Activated T-cell treated with anti-CD3 and anti-CD28 coated beads for 24 hours (primary cell): ENCODE results near the gene WDPCP.
"Not testable (repeated sequence)": the region's sequence is repeated elsewhere in the genome, so short reads cannot be mapped to it uniquely, and the experiment has no call there.

Experiments used
- DNase-seq: peaks from one replicate; pipeline ENCODE4 v3.0.0-alpha.2; 2020; ENCODE audit warnings: low read depth

WDPCP gene

DNA sequence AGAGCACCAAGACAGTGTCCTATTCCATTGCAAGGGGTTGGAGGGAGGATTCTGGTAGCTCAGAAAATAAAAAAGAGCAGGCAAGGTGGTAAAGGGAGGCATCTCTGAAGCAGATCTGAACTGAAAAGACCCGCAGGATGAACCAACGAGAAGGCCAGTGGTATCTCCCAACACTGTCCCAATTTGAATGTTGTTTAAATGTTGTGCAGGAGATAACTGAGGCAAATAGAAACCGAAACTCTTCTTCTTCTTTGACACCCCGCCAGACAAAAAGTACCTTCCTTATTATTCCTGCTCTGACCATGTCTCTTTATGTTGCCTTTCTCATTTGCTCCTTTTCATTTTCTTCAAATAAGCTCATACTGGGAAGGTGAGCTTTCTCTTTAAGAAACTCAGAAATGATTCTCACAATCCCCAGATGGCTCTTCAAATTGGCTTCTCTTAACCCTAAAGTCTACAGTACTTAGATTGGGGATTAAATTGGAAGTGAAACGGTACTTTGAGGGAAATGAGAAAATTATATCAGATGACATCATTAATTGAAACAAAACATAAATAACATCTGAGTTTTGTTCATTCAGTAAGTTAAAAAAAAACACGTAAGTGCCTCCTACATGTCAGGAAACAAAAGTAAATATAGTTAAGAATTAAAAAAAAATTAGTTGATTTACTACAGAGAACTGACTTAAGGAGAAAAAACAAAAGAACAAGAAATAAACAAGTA is 143.6 kb downstream of the WDPCP start:
- DNase-seq = no peak

- DNase-seq = no peak
Observed at GRCh38 chr2:63440612-63441011, 147.7 kb downstream of the WDPCP start.

- DNase-seq = no peak
Observed at GRCh38 chr2:63438181-63438580, 150.1 kb downstream of the WDPCP start.

- DNase-seq = no peak
Observed at GRCh38 chr2:63436488-63436887, 151.8 kb downstream of the WDPCP start.

DNA sequence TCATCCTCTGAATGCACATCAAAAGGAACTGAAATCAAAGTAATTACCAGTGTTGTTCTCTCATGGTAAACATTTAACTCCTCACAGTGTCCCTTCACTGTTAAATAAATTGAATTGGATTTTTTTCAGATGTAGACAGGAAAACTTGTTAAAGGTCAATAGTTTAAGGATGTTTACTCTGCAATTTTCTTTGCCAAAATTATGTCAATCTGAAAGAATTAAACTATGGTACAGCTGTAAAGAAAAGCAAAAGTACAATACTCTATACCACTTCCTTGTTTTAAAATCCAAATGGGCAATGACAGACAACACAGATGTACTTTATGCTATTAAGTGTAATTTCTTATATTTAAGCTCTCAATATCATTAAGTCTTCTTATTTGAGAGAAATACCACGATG is 153.2 kb downstream of the WDPCP start:
- no peak for DNase-seq

- no peak for DNase-seq
Observed at GRCh38 chr2:63434024-63435001, 154.0 kb downstream of the WDPCP start.

DNA sequence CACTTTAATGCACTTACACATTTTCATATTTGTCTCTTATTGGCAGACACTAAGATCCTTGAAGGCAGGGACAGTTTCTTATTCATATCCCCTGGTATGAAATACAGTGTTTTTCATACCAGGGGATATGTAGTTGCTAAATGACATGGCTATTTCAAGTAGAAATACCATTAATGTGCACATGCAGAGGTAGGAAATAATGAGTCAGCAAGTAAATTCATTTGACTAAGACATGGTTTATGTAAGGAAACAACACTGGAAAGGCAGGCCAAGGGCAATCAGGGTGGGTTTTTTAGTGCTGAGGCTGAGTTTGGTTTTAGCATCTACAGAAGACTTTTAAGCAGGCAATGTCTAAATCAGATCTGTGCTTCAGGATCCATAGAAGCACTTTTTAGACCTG is 155.9 kb downstream of the WDPCP start:
- no peak for DNase-seq

- DNase-seq = no peak
Observed at GRCh38 chr2:63425606-63426005, 162.7 kb downstream of the WDPCP start.

DNA sequence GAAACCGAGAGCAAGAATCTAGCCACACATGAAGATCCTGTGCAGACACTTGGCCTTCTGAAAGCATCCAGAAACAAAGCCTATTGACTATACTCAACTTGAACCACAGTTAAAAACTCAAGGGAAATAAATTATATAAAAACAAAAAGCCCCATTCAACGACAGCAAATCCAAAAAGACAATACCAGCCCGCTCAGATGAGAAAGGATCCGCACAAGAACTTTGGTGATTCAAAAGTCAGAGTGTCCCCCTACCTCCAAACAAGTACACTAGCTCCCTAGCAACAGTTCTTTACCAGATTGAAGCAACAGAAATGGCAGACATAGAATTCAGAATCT is 163.2 kb downstream of the WDPCP start:
- no peak for DNase-seq

DNA sequence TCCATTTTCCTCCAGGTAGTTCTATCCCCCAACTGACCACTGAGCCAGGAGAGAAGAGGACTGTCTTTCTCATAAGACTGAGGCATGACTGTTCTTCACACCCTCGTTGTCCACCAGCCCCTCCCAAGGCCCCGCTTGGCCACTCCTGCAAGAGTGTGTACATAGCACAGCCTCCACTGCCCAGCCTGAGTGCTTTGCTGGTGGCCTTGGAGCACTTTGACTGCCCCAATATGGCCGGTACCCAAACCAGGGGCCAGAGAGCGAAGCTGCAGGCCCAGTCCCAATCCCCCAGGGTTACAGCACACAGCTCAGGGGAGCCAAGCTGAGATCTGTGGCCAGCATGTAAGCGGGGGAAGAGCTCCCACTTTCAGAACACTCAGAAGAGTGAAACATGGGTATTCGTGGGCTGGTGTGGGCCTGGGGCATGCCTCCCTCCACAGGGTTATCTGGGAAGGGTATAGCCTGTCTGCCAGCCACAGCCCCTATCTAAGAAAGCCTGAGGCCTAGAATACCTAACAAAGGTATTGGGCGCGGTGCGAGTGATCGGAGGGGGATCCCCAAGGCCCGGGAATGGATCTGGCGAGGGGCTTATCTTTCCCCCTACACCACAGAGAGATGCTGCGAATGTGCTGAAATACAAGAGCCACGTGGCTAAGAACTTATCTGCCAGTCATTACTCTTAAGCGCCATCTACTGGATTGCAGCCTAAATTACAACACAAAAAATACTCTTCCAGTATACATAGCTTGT is 163.8 kb downstream of the WDPCP start:
- DNase-seq = no peak

- DNase-seq = no peak
Observed at GRCh38 chr2:63422556-63422955, 165.7 kb downstream of the WDPCP start.

DNA sequence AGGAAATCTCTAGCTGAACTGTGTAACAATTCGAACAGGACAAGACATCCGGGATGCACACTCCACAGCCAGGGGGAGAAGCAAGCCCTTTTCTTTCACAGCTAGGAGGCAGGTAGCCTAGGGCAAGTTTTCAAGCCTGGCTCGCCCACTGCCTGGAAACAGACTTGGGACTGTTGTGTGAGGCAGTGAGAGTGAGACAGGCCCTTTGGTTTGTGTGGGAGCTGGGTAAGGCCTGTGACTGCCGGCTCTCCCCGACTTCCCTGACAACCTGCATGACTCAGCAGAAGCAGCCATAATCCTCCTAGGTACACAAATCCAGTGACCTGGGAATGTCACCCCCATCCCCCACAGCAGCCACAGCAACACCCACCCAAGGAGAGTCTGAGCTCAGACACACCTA is 179.7 kb downstream of the WDPCP start:
- no peak for DNase-seq

DNA sequence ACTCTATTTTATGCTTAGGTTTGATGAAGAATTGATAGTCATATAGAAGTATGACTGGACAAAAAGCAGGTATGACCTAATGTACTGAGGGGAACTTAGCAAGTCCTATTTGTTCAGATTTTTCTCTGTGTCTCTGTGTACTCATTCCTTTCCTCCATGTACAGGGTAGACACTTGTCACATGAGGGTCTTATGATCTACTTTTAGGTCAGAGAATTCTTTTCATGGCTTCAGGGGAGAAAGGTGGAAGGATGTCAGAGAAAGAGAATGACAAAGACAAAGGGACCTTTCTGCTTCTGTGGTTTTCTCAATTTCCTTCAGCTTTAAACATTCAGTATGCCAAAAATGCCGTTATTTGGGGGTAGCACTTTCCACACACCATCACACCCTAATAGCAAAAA is 181.6 kb downstream of the WDPCP start:
- no peak for DNase-seq

DNA sequence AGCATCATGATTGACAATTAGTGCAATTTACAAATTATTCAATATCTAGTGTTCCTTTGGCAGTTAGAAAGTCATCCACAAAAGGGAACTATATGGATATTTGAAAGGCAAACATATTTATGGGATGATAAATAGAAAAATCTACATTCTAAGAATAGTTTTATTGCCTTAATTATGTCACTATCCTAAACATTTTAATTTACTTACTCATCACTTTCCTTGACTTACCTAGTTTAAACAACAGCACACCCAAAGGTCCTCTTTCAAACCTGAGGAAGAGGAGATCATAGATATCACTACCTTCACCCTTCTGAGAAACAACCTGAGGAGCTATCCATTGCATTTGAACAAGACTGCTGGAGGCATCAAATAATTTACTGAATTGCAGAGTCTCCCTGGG is 184.5 kb downstream of the WDPCP start:
- no peak for DNase-seq

DNA sequence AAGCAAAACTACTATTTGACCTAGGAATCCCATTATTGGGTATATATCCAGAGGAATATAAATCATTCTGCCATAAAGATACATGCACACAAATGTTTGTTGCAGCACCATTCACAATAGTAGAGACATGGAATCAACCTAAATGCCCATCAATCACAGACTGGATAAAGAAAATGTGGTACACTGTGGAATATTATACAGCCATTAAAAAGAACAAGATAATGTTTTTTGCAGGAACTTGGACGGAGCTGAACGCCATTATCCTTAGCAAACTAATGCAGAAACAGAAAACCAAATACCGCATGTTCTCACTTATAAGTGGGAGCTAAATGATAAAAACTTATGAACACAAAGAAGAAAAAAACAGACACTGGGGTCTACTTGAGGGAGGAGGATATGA is 185.4 kb downstream of the WDPCP start:
- not testable (repeated sequence) for DNase-seq

DNA sequence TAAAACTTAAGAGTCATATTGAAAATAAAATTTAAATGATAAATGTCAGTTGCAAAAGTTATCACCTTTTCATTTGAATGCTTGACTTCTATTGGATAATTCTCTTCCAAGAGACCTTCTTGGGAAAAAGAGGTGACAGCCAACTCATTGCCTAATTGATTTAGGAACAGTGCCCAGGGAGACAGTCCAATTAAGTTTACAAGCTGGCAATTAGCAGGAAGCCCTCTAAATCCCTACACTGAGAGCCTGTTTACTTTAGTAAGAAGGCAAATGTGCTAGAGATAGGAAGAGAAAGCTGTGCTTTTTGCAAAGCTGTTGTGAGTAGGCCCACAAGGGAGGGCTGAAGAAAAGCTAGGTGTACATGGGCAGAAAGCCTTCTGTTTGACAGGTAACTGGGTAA is 189.1 kb downstream of the WDPCP start:
- no peak for DNase-seq

- DNase-seq = no peak
Observed at GRCh38 chr2:63379451-63379850, 208.8 kb downstream of the WDPCP start.

- DNase-seq = no peak
Observed at GRCh38 chr2:63378589-63378988, 209.7 kb downstream of the WDPCP start.

- DNase-seq = no peak
Observed at GRCh38 chr2:63374341-63374740, 213.9 kb downstream of the WDPCP start.

DNA sequence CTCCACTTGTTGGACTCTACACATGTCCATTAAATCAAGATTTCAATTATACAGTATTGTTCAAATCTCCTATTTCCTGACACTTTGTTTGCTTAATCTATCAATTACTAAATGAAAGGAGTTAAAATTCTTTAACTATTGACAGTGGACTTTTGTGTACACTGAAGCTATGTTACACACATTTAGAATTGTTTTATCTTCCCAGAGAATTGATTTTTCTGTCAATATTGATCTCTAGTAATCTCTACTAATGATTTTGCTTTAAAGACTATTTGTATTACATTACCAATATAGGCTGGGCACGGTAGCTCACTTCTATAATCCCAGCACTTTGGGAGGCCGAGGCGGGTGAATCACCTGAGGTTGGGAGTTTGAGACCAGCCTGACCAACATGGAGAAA is 215.7 kb downstream of the WDPCP start:
- no peak for DNase-seq

- DNase-seq = no peak
Observed at GRCh38 chr2:63369146-63369545, 219.1 kb downstream of the WDPCP start.

- no peak for DNase-seq
Observed at GRCh38 chr2:63364866-63365265, 223.4 kb downstream of the WDPCP start.

DNA sequence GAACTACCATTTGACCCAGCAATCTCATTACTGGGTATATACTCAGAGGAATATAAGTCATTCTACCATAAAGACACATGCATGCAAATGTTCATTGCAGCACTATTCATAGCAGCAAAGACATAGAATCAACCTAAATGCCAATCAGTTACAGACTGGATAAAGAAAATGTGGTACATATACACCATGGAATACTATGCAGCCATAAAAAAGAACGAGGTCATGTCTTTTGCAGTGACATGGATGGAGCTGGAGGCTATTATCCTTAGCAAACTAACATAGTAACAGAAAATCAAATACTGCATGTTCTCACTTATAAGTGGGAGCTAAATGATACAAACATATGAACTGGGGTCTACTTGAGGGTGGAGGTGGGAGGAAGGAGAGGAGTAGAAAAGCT is 230.6 kb downstream of the WDPCP start:
- not testable (repeated sequence) for DNase-seq
